IPS-18a (cell line): ENCODE measurements around the gene POLDIP2.

Experiments used
- H3K27ac ChIP-seq: one replicate; pipeline ENCODE4 v1.5.1; 2013; ENCODE audit warnings: low read length
- H3K27me3 ChIP-seq: one replicate; pipeline ENCODE4 v1.6.1; 2013; ENCODE audit warnings: mild to moderate bottlenecking, low read length; ENCODE audit not compliant: control insufficient read depth, insufficient read depth
- H3K36me3 ChIP-seq: one replicate; pipeline ENCODE4 v1.6.1; 2013; ENCODE audit warnings: low read depth, low read length; ENCODE audit not compliant: control insufficient read depth
- H3K4me1 ChIP-seq: one replicate; pipeline ENCODE4 v1.6.1; 2013; ENCODE audit warnings: low read depth, low read length; ENCODE audit not compliant: control insufficient read depth
- H3K4me3 ChIP-seq: one replicate; pipeline ENCODE4 v1.5.1; 2013; ENCODE audit warnings: low read length
- H3K9ac ChIP-seq: one replicate; pipeline ENCODE4 v1.6.1; 2013; ENCODE audit warnings: mild to moderate bottlenecking, low read length, moderate library complexity
- H3K9me3 ChIP-seq: one replicate; pipeline ENCODE4 v1.6.1; 2013; ENCODE audit warnings: low read depth, low read length; ENCODE audit not compliant: control insufficient read depth

POLDIP2 gene

GRCh38 chr17:28357061-28357900 is at the start of gene POLDIP2:
TSS of gene POLDIP2 (minus strand) at chr17:28357527. CDS start at chr17:28357448, 79 bp downstream.
- peak within 1 kb of the TSS; percentile 75 for H3K27ac ChIP-seq
- peak within 1 kb of the TSS; percentile 82 for H3K9ac ChIP-seq
- no peaks in the 10 kb centered on the region for H3K27me3 ChIP-seq
- H3K4me3 ChIP-seq = peak within 1 kb of the TSS; percentile 81
- peaks cover 53% of the 10 kb centered on the region for H3K36me3 ChIP-seq
- no peaks in the 10 kb centered on the region for H3K9me3 ChIP-seq
- peaks cover 10% of the 10 kb centered on the region for H3K4me1 ChIP-seq

- Histone ChIP-seq H3K36me3 (no peaks in the 10 kb centered on the region), H3K4me3 (peak overlapping the region; percentile 67), H3K9ac (peak overlapping the region; percentile 56), H3K27me3 (peaks cover 25% of the 10 kb centered on the region), H3K27ac (no peak overlapping the region), H3K9me3 (no peaks in the 10 kb centered on the region), H3K4me1 (peaks cover 61% of the 10 kb centered on the region)
These were observed 49.1 kb upstream of the POLDIP2 start for GRCh38 chr17:28406473-28406814.

- Histone ChIP-seq H3K9me3 (no peaks in the 10 kb centered on the region), H3K9ac (peak within 1 kb of the TSS; percentile 56), H3K4me3 (peak within 1 kb of the TSS; percentile 67), H3K36me3 (no peaks in the 10 kb centered on the region), H3K27ac (no peak within 1 kb of the TSS), H3K4me1 (peaks cover 60% of the 10 kb centered on the region), H3K27me3 (peaks cover 31% of the 10 kb centered on the region)
These were observed 48.5 kb upstream of the POLDIP2 start, which contains the start of gene SLC46A1 for GRCh38 chr17:28405632-28406472. TSS of gene SLC46A1 (minus strand) at chr17:28406212. CDS start at chr17:28406114, 98 bp downstream.

GRCh38 chr17:28404812-28405570 is 47.7 kb upstream of the POLDIP2 start:
- H3K27ac ChIP-seq = no peak overlapping the region
- H3K9me3 ChIP-seq = no peaks in the 10 kb centered on the region
- H3K27me3 ChIP-seq = peaks cover 32% of the 10 kb centered on the region
- H3K4me1 ChIP-seq = peaks cover 60% of the 10 kb centered on the region
- H3K36me3 ChIP-seq = no peaks in the 10 kb centered on the region
- peak overlapping the region; percentile 67 for H3K4me3 ChIP-seq
- no peak overlapping the region for H3K9ac ChIP-seq

- no peak overlapping the region for H3K4me3 ChIP-seq
- peaks cover 60% of the 10 kb centered on the region for H3K4me1 ChIP-seq
- no peaks in the 10 kb centered on the region for H3K9me3 ChIP-seq
- H3K27me3 ChIP-seq = peaks cover 32% of the 10 kb centered on the region
- no peak overlapping the region for H3K9ac ChIP-seq
- no peak overlapping the region for H3K27ac ChIP-seq
- no peaks in the 10 kb centered on the region for H3K36me3 ChIP-seq
These were observed 47.1 kb upstream of the POLDIP2 start for GRCh38 chr17:28404461-28404811.

GRCh38 chr17:28404007-28404406 is 46.7 kb upstream of the POLDIP2 start:
- Histone ChIP-seq H3K4me1 (peaks cover 60% of the 10 kb centered on the region), H3K27me3 (peaks cover 32% of the 10 kb centered on the region), H3K36me3 (no peaks in the 10 kb centered on the region), H3K27ac (no peak overlapping the region), H3K9me3 (no peaks in the 10 kb centered on the region), H3K9ac (no peak overlapping the region), H3K4me3 (no peak overlapping the region)

GRCh38 chr17:28402844-28403243 is 45.5 kb upstream of the POLDIP2 start:
- Histone ChIP-seq H3K9me3 (no peaks in the 10 kb centered on the region), H3K4me3 (no peak overlapping the region), H3K27ac (no peak overlapping the region), H3K9ac (no peak overlapping the region), H3K27me3 (peaks cover 32% of the 10 kb centered on the region), H3K4me1 (peaks cover 49% of the 10 kb centered on the region), H3K36me3 (no peaks in the 10 kb centered on the region)

- no peak overlapping the region for H3K27ac ChIP-seq
- peaks cover 43% of the 10 kb centered on the region for H3K4me1 ChIP-seq
- no peak overlapping the region for H3K9ac ChIP-seq
- peak overlapping the region; percentile 4 for H3K4me3 ChIP-seq
- H3K36me3 ChIP-seq = no peaks in the 10 kb centered on the region
- peaks cover 32% of the 10 kb centered on the region for H3K27me3 ChIP-seq
- H3K9me3 ChIP-seq = no peaks in the 10 kb centered on the region
These were observed 44.9 kb upstream of the POLDIP2 start for GRCh38 chr17:28402224-28402630.

- Histone ChIP-seq H3K4me3 (no peak overlapping the region), H3K9ac (no peak overlapping the region), H3K36me3 (no peaks in the 10 kb centered on the region), H3K27me3 (peaks cover 29% of the 10 kb centered on the region), H3K27ac (no peak overlapping the region), H3K9me3 (no peaks in the 10 kb centered on the region), H3K4me1 (peaks cover 28% of the 10 kb centered on the region)
These were observed 42.5 kb upstream of the POLDIP2 start for GRCh38 chr17:28399808-28400207.

- Histone ChIP-seq H3K4me1 (peaks cover 19% of the 10 kb centered on the region), H3K36me3 (no peaks in the 10 kb centered on the region), H3K27ac (no peak overlapping the region), H3K9me3 (no peaks in the 10 kb centered on the region), H3K4me3 (no peak overlapping the region), H3K9ac (no peak overlapping the region), H3K27me3 (peaks cover 15% of the 10 kb centered on the region)
These were observed 41.1 kb upstream of the POLDIP2 start for GRCh38 chr17:28398280-28398981.
